GM18858 (cell line): ENCODE measurements around the gene LILRB3.
"Not testable (repeated sequence)": the region's sequence is repeated elsewhere in the genome, so short reads cannot be mapped to it uniquely, and the experiment has no call there.

Experiments used
- ATAC-seq: cut with Tn5 transposase; IDR thresholded peaks from one replicate; pipeline ENCODE4 v1.9.1; 2021; ENCODE audit not compliant: unreplicated experiment

LILRB3 gene

GRCh38 chr19:54214217-54214616, 8.6 kb downstream of the LILRB3 start:
- not testable (repeated sequence) for ATAC-seq

GRCh38 chr19:54211235-54211634, 11.6 kb downstream of the LILRB3 start:
- ATAC-seq = no peak

GRCh38 chr19:54209811-54210494, 12.9 kb downstream of the LILRB3 start:
- ATAC-seq = no peak

- ATAC-seq = no peak
These were observed 13.6 kb downstream of the LILRB3 start for GRCh38 chr19:54209058-54209810.

- no peak for ATAC-seq
These were observed 14.1 kb downstream of the LILRB3 start for GRCh38 chr19:54208784-54209057.

- ATAC-seq = no peak
These were observed 14.6 kb downstream of the LILRB3 start for GRCh38 chr19:54207983-54208783.

- no peak for ATAC-seq
These were observed 15.2 kb downstream of the LILRB3 start for GRCh38 chr19:54207676-54207982.

GRCh38 chr19:54207193-54207592, 15.6 kb downstream of the LILRB3 start:
- not testable (repeated sequence) for ATAC-seq

- ATAC-seq = no peak
These were observed 16.0 kb downstream of the LILRB3 start for GRCh38 chr19:54206831-54207177.

- no peak for ATAC-seq
These were observed 16.6 kb downstream of the LILRB3 start for GRCh38 chr19:54206030-54206830.

GRCh38 chr19:54204767-54205468, 17.9 kb downstream of the LILRB3 start:
- no peak for ATAC-seq

- no peak for ATAC-seq
These were observed 19.6 kb downstream of the LILRB3 start for GRCh38 chr19:54203151-54203611.

GRCh38 chr19:54201980-54202379, 20.8 kb downstream of the LILRB3 start:
- no peak for ATAC-seq

GRCh38 chr19:54201172-54201701, 21.6 kb downstream of the LILRB3 start:
- ATAC-seq = no peak

- ATAC-seq = no peak
These were observed 23.4 kb downstream of the LILRB3 start for GRCh38 chr19:54199401-54199800.

- no peak for ATAC-seq
These were observed 25.7 kb downstream of the LILRB3 start for GRCh38 chr19:54197121-54197520.

GRCh38 chr19:54196536-54196935, 26.3 kb downstream of the LILRB3 start:
- ATAC-seq = no peak

- ATAC-seq = not testable (repeated sequence)
These were observed 28.3 kb downstream of the LILRB3 start for GRCh38 chr19:54194463-54194862.

- no peak for ATAC-seq
These were observed 29.8 kb downstream of the LILRB3 start for GRCh38 chr19:54193011-54193410.

- ATAC-seq = no peak
These were observed 30.9 kb downstream of the LILRB3 start for GRCh38 chr19:54191811-54192453.
